ENCODE data around the gene GPD2.

DNA sequence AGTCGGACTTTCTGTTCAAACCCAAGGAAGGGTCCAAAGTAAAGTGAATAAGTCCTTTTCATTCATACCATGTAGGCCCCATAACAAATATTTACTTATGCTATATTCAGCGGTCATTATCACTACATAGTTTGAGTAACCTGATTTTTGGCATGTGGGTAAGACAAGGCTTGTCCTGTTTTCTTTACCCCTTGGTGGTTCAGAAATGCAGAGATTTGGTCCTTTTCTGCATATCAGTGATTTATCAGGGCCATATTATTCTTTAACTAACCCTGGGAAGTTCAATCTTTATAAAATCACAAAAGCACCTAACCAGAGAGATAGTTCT, 157.4 kb downstream of the GPD2 start:
- TF ChIP-seq, protein P1, sequence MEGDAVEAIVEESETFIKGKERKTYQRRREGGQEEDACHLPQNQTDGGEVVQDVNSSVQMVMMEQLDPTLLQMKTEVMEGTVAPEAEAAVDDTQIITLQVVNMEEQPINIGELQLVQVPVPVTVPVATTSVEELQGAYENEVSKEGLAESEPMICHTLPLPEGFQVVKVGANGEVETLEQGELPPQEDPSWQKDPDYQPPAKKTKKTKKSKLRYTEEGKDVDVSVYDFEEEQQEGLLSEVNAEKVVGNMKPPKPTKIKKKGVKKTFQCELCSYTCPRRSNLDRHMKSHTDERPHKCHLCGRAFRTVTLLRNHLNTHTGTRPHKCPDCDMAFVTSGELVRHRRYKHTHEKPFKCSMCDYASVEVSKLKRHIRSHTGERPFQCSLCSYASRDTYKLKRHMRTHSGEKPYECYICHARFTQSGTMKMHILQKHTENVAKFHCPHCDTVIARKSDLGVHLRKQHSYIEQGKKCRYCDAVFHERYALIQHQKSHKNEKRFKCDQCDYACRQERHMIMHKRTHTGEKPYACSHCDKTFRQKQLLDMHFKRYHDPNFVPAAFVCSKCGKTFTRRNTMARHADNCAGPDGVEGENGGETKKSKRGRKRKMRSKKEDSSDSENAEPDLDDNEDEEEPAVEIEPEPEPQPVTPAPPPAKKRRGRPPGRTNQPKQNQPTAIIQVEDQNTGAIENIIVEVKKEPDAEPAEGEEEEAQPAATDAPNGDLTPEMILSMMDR (conservative IDR thresholded peaks at IDR 0.05 in 1 of 2, IDR thresholded peaks at IDR 0.05 in 1 of 2; ENCODE audit: extremely low read depth in 1 of 2, insufficient read depth in 1 of 2, low read depth in 1 of 2, low read length in 2 of 2), result no peak
- no peak for TF ChIP-seq EZH2 (IDR thresholded peaks at IDR 0.05; ENCODE audit: borderline replicate concordance, low read length)
